ENCODE measurements around the gene MTNR1B.

The MTNR1B gene

DNA sequence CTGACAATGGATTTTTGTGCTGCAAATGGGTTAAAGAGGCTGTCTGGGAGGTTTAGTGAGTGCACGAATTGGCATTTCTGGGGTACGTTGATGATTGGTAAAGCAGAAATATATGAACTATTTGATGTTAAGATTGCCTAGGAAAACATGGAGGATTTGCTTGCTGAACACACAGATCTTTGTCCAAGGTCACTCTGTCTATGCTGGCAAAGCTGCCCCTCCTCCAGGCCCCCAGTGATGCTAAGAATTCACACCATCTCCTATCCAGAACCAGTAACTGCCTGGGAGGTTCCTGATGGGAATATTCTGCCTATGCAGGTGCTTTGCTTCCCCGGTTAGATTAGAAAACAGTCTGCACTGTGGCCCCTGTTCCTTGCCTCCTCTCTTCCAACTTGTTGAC lies 5.8 kb downstream of the MTNR1B start:
- H2BK15ac ChIP-seq (ENCODE audit: low read length), result no peak overlapping the region
- peaks cover 0 to under 1% (median under 1%) of the 10 kb centered on the region in 3 experiments for H3K27me3 ChIP-seq (ENCODE audit: control insufficient read depth in 3 of 3, insufficient read depth in 3 of 3, low read depth in 1 of 3, low read length in 3 of 3)
- no peaks in the 10 kb centered on the region for H3K36me3 ChIP-seq (replicated peaks in 1 of 2; ENCODE audit: control insufficient read depth in 2 of 2, insufficient read depth in 2 of 2, low read length in 2 of 2)
- no peaks in the 10 kb centered on the region for H3K9me3 ChIP-seq (replicated peaks in 1 of 2; ENCODE audit: control insufficient read depth in 2 of 2, insufficient read depth in 1 of 2, low read depth in 1 of 2, low read length in 2 of 2)
- H4K91ac ChIP-seq (ENCODE audit: low read depth, low read length, poor library complexity), result no peak overlapping the region
- no peak overlapping the region for H2BK12ac ChIP-seq (ENCODE audit: low read length)
- H3K4me1 ChIP-seq (ENCODE audit: control insufficient read depth in 2 of 2, insufficient read depth in 1 of 2, low read depth in 1 of 2, low read length in 2 of 2), result peaks cover 0 to 3% of the 10 kb centered on the region in 2 donors
- DNase-seq (ENCODE audit: low spot score), result no peak
- H3K79me1 ChIP-seq (ENCODE audit: low read depth, low read length), result no peaks in the 10 kb centered on the region
- no peak overlapping the region for H2AFZ ChIP-seq (ENCODE audit: low read length)
- H2AK5ac ChIP-seq (ENCODE audit: low read depth, low read length), result no peak overlapping the region
- no peak overlapping the region for H2BK120ac ChIP-seq (ENCODE audit: low read depth, low read length)
- H4K8ac ChIP-seq (ENCODE audit: low read depth, low read length), result no peak overlapping the region
- no CpG with 5 or more reads among the region's 3 CpGs for WGBS, 2 donors (ENCODE audit: extremely low coverage in 2 of 2, insufficient read length in 2 of 2, insufficient replicate concordance in 1 of 2)
- H3K14ac ChIP-seq (ENCODE audit: low read length), result no peak overlapping the region
- no peak overlapping the region for H3K4me2 ChIP-seq (ENCODE audit: insufficient read depth, low read length, poor library complexity, severe bottlenecking)
- no peak overlapping the region for H3K4ac ChIP-seq (ENCODE audit: low read length)
- H3K27ac ChIP-seq (replicated peaks; ENCODE audit: low read length), result no peak overlapping the region
- no peak overlapping the region for H3K18ac ChIP-seq (ENCODE audit: low read length)
- no peak overlapping the region for H3K9ac ChIP-seq (ENCODE audit: low read depth, low read length, poor library complexity)
- H3K4me3 ChIP-seq (ENCODE audit: low read length in 2 of 2), result no peak overlapping the region
- H3K23ac ChIP-seq (ENCODE audit: low read depth, low read length, poor library complexity), result no peak overlapping the region
- no peak overlapping the region for H2BK5ac ChIP-seq (ENCODE audit: low read length)

DNA sequence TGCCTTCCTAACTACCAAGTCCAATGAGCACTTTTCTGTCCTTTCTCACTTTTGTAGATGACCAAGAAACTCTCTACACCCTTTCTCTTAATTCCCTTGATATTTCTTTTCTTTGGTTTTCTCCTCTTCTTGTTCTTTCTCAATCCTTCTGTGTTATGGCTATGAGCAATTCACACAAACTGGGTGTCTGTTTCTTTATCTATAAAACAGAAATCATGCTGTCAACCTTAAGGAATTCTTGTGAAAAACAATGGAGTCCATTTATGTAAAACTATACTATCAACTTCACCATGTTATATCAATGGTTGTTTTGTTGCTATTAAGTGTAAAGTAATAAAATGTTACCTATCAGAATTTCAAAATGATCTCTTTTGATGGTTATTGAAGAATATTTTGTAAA lies 7.2 kb downstream of the MTNR1B start:
- Histone ChIP-seq H2BK12ac (ENCODE audit: low read length) (no peak overlapping the region), H3K79me1 (ENCODE audit: low read depth, low read length) (no peaks in the 10 kb centered on the region), H2BK5ac (ENCODE audit: low read length) (no peak overlapping the region), H4K8ac (ENCODE audit: low read depth, low read length) (no peak overlapping the region), H3K4me3 (ENCODE audit: low read length in 2 of 2) (no peak overlapping the region), H3K14ac (ENCODE audit: low read length) (no peak overlapping the region), H3K18ac (ENCODE audit: low read length) (no peak overlapping the region), H3K9ac (ENCODE audit: low read depth, low read length, poor library complexity) (no peak overlapping the region), H2BK15ac (ENCODE audit: low read length) (no peak overlapping the region), H3K27me3 (ENCODE audit: control insufficient read depth in 3 of 3, insufficient read depth in 3 of 3, low read depth in 1 of 3, low read length in 3 of 3) (no peaks in the 10 kb centered on the region), H3K23ac (ENCODE audit: low read depth, low read length, poor library complexity) (no peak overlapping the region), H2AFZ (ENCODE audit: low read length) (no peak overlapping the region), H3K4me1 (ENCODE audit: control insufficient read depth in 2 of 2, insufficient read depth in 1 of 2, low read depth in 1 of 2, low read length in 2 of 2) (peaks cover 0 to 3% of the 10 kb centered on the region in 2 donors), H2AK5ac (ENCODE audit: low read depth, low read length) (no peak overlapping the region), H3K4ac (ENCODE audit: low read length) (no peak overlapping the region), H3K36me3 (replicated peaks in 1 of 2; ENCODE audit: control insufficient read depth in 2 of 2, insufficient read depth in 2 of 2, low read length in 2 of 2) (no peaks in the 10 kb centered on the region), H3K9me3 (replicated peaks in 1 of 2; ENCODE audit: control insufficient read depth in 2 of 2, insufficient read depth in 1 of 2, low read depth in 1 of 2, low read length in 2 of 2) (peaks cover 0 to 2% of the 10 kb centered on the region in 2 donors), H4K91ac (ENCODE audit: low read depth, low read length, poor library complexity) (no peak overlapping the region), H2BK120ac (ENCODE audit: low read depth, low read length) (no peak overlapping the region), H3K27ac (replicated peaks; ENCODE audit: low read length) (no peak overlapping the region), H3K4me2 (ENCODE audit: insufficient read depth, low read length, poor library complexity, severe bottlenecking) (no peak overlapping the region)
- DNase-seq (ENCODE audit: low spot score), result no peak

DNA sequence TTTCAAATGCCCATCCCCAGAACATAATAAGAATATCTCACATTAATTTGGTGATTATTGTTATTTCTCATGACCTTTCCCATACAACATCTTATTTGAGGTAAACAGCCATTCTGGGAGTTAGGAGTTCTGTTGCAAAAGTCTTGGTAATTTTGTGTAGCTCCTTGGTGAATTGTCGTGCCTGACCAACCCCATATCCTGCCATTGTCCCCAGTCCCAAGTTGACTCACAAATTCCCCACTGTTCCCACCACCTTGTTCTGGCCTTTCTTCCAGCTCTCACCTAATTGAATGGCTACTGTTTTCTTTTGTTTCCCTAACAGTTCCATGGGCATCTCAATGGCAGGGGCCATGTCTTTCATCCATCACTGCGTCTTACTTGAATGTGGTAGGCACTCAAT lies 8.0 kb downstream of the MTNR1B start:
- Histone ChIP-seq H2AFZ (ENCODE audit: low read length) (no peak overlapping the region), H3K23ac (ENCODE audit: low read depth, low read length, poor library complexity) (no peak overlapping the region), H2BK12ac (ENCODE audit: low read length) (no peak overlapping the region), H2BK15ac (ENCODE audit: low read length) (no peak overlapping the region), H3K27me3 (ENCODE audit: control insufficient read depth in 3 of 3, insufficient read depth in 3 of 3, low read depth in 1 of 3, low read length in 3 of 3) (no peaks in the 10 kb centered on the region), H3K36me3 (replicated peaks in 1 of 2; ENCODE audit: control insufficient read depth in 2 of 2, insufficient read depth in 2 of 2, low read length in 2 of 2) (no peaks in the 10 kb centered on the region), H2AK5ac (ENCODE audit: low read depth, low read length) (no peak overlapping the region), H2BK5ac (ENCODE audit: low read length) (no peak overlapping the region), H4K8ac (ENCODE audit: low read depth, low read length) (no peak overlapping the region), H3K4me3 (ENCODE audit: low read length in 2 of 2) (no peak overlapping the region), H3K9ac (ENCODE audit: low read depth, low read length, poor library complexity) (no peak overlapping the region), H3K14ac (ENCODE audit: low read length) (no peak overlapping the region), H3K79me1 (ENCODE audit: low read depth, low read length) (no peaks in the 10 kb centered on the region), H2BK120ac (ENCODE audit: low read depth, low read length) (no peak overlapping the region), H3K4me1 (ENCODE audit: control insufficient read depth in 2 of 2, insufficient read depth in 1 of 2, low read depth in 1 of 2, low read length in 2 of 2) (peaks cover 0 to 3% of the 10 kb centered on the region in 2 donors), H3K4ac (ENCODE audit: low read length) (no peak overlapping the region), H3K9me3 (replicated peaks in 1 of 2; ENCODE audit: control insufficient read depth in 2 of 2, insufficient read depth in 1 of 2, low read depth in 1 of 2, low read length in 2 of 2) (peaks cover 0 to 2% of the 10 kb centered on the region in 2 donors), H3K27ac (replicated peaks; ENCODE audit: low read length) (no peak overlapping the region), H3K18ac (ENCODE audit: low read length) (no peak overlapping the region), H3K4me2 (ENCODE audit: insufficient read depth, low read length, poor library complexity, severe bottlenecking) (no peak overlapping the region), H4K91ac (ENCODE audit: low read depth, low read length, poor library complexity) (no peak overlapping the region)
- WGBS, 2 donors (ENCODE audit: extremely low coverage in 2 of 2, insufficient read length in 2 of 2, insufficient replicate concordance in 1 of 2), result no CpG with 5 or more reads among the region's 2 CpGs
- DNase-seq (ENCODE audit: low spot score), result no peak

DNA sequence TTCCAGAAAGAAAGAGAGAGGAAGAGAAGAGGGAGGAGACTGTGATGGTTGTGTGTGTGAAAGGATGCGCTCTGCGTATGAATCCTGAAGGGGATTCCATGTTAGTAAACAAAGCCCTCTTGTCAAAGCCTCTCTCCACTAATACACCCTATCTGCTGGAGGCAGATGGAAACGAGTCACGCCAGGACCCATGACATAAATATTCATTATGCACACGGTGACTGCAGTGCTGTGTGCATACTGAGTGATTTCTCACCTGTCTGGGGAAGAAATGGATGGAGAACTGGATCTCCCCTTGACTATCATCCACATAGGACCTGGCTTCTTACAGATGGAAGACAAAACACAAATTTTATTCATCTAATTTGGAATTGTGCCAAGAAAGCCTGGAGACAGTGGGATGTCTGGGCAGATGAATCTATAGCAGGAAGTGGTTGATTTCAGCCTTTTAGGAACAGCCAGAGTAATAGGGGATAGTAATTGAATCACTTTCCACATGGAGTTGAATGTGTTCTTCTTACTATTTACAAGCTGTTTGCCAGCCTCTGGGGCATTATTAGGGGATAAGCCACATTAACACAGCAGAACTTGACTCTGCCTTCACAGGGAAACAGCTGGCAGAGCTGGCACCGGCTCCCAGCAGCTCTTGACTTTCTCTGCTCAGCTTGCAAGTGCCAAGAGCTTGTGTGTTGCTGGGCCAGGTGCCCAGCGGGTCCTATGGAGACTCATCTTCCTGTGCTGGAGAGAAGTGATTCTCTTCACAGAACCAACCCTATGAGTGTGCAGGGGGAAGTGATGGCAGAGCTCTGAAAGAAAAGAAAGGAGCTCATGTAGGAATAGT lies 9.0 kb downstream of the MTNR1B start:
- Histone ChIP-seq H3K4ac (ENCODE audit: low read length) (no peak overlapping the region), H4K8ac (ENCODE audit: low read depth, low read length) (no peak overlapping the region), H2BK120ac (ENCODE audit: low read depth, low read length) (no peak overlapping the region), H3K4me3 (ENCODE audit: low read length in 2 of 2) (no peak overlapping the region), H3K23ac (ENCODE audit: low read depth, low read length, poor library complexity) (no peak overlapping the region), H3K79me1 (ENCODE audit: low read depth, low read length) (no peaks in the 10 kb centered on the region), H3K36me3 (replicated peaks in 1 of 2; ENCODE audit: control insufficient read depth in 2 of 2, insufficient read depth in 2 of 2, low read length in 2 of 2) (no peaks in the 10 kb centered on the region), H2AFZ (ENCODE audit: low read length) (no peak overlapping the region), H2AK5ac (ENCODE audit: low read depth, low read length) (no peak overlapping the region), H2BK12ac (ENCODE audit: low read length) (no peak overlapping the region), H4K91ac (ENCODE audit: low read depth, low read length, poor library complexity) (no peak overlapping the region), H3K9me3 (replicated peaks in 1 of 2; ENCODE audit: control insufficient read depth in 2 of 2, insufficient read depth in 1 of 2, low read depth in 1 of 2, low read length in 2 of 2) (peaks cover 0 to 2% of the 10 kb centered on the region in 2 donors), H3K4me2 (ENCODE audit: insufficient read depth, low read length, poor library complexity, severe bottlenecking) (no peak overlapping the region), H3K4me1 (ENCODE audit: control insufficient read depth in 2 of 2, insufficient read depth in 1 of 2, low read depth in 1 of 2, low read length in 2 of 2) (peaks cover 0 to 3% of the 10 kb centered on the region in 2 donors), H3K18ac (ENCODE audit: low read length) (no peak overlapping the region), H3K14ac (ENCODE audit: low read length) (no peak overlapping the region), H3K27me3 (ENCODE audit: control insufficient read depth in 3 of 3, insufficient read depth in 3 of 3, low read depth in 1 of 3, low read length in 3 of 3) (no peaks in the 10 kb centered on the region), H3K27ac (replicated peaks; ENCODE audit: low read length) (no peak overlapping the region), H3K9ac (ENCODE audit: low read depth, low read length, poor library complexity) (no peak overlapping the region), H2BK15ac (ENCODE audit: low read length) (no peak overlapping the region), H2BK5ac (ENCODE audit: low read length) (no peak overlapping the region)
- WGBS, 2 donors (ENCODE audit: extremely low coverage in 2 of 2, insufficient read length in 2 of 2, insufficient replicate concordance in 1 of 2), result no CpG with 5 or more reads among the region's 7 CpGs
- no peak for DNase-seq (ENCODE audit: low spot score)
